HEK293T (cell line): ENCODE data around the gene BCL3.

Source experiments
- BHLHE40 ChIP-seq: fragments of 450-650 bp; IDR thresholded peaks from 2 replicates; pipeline ENCODE4 v1.6.1; 2016; ENCODE audit warnings: mild to moderate bottlenecking, moderate library complexity, borderline replicate concordance
- CTBP1 ChIP-seq: fragments of 450-650 bp; IDR thresholded peaks from 2 replicates; pipeline ENCODE4 v1.6.1; 2016; ENCODE audit warnings: borderline replicate concordance
- ELF4 ChIP-seq: fragments of 450-650 bp; IDR thresholded peaks from 2 replicates; pipeline ENCODE4 v1.6.1; 2017; ENCODE audit warnings: antibody characterized with exemption
- FOXA1 ChIP-seq: fragments of 450-650 bp; IDR thresholded peaks from 2 replicates; pipeline ENCODE4 v1.6.1; 2016; ENCODE audit warnings: mild to moderate bottlenecking
- FOXK2 ChIP-seq: fragments of 450-650 bp; IDR thresholded peaks from 2 replicates; pipeline ENCODE4 v1.6.1; 2016; ENCODE audit warnings: mild to moderate bottlenecking
- FOXM1 ChIP-seq: fragments of 450-650 bp; IDR thresholded peaks from 2 replicates; pipeline ENCODE4 v1.6.1; 2017; ENCODE audit warnings: mild to moderate bottlenecking, borderline replicate concordance
- L3MBTL2 ChIP-seq: fragments of 450-650 bp; conservative IDR thresholded peaks from 2 replicates; pipeline ENCODE4 v1.6.1; 2016; ENCODE audit warnings: mild to moderate bottlenecking
- LEF1 ChIP-seq: fragments of 450-650 bp; IDR thresholded peaks from 2 replicates; pipeline ENCODE4 v1.6.1; 2017; ENCODE audit warnings: mild to moderate bottlenecking, borderline replicate concordance
- NFRKB ChIP-seq: fragments of 450-650 bp; IDR thresholded peaks from 2 replicates; pipeline ENCODE4 v1.6.1; 2016; ENCODE audit warnings: mild to moderate bottlenecking, moderate library complexity
- SP1 ChIP-seq: fragments of 450-650 bp; IDR thresholded peaks from 2 replicates; pipeline ENCODE4 v1.6.1; 2017
- TARDBP ChIP-seq: fragments of 450-650 bp; IDR thresholded peaks from 2 replicates; pipeline ENCODE4 v1.6.1; 2016
- TF ChIP-seq, protein P1 (sequence below): fragments of 450-650 bp; IDR thresholded peaks from 2 replicates; pipeline ENCODE4 v1.6.1; 2016

DNA sequence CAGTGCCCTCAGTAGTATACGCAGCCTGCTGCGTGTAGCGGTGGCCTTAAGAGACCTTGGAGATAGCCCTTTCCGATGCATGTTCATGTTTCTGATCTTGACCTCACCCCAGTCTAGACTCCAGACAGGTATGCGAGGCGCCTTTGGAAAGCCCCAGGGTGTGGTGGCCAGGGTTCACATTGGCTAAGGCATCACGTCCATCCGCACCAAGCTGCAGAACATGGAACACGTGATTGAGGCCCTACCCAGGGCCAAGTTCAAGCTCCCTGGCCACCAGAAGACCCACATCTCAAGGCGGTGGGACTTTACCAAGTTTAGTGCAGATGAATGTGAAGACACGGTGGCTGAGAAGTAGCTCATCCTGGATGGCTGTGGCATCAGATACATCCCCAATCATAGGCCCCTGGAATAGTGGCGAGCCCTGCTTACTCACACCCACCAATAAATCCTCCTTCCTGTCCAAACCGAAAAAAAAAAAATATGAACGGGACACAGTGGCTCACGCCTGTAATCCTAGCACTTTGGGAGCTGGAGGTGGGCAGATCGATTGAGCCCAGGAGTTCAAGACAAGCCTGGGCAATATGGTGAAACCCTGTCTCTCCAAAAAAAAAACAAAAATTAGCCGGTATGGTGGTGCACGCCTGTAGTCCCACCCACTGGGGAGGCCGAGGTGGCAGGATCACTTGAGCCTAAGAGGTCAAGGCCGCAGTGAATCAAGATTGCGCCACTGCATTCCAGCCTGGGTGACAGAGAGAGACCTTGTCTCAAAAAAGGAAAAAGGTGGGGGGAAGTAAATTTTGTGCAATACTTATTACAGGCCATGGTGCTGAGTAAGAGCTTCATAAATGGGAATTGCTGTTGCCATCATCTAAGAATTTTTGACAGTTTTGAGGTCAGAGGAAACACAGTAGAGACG, 16.8 kb downstream of the BCL3 start:
- TF ChIP-seq SP1 = no peak
- TF ChIP-seq NFRKB = no peak
- no peak for TF ChIP-seq FOXA1
- TF ChIP-seq BHLHE40 = no peak
- no peak for TF ChIP-seq ELF4
- TF ChIP-seq TARDBP = no peak
- TF ChIP-seq LEF1 = no peak
- TF ChIP-seq CTBP1 = no peak
- TF ChIP-seq L3MBTL2 = no peak
- no peak for TF ChIP-seq FOXK2
- no peak for TF ChIP-seq FOXM1
- TF ChIP-seq, protein P1, sequence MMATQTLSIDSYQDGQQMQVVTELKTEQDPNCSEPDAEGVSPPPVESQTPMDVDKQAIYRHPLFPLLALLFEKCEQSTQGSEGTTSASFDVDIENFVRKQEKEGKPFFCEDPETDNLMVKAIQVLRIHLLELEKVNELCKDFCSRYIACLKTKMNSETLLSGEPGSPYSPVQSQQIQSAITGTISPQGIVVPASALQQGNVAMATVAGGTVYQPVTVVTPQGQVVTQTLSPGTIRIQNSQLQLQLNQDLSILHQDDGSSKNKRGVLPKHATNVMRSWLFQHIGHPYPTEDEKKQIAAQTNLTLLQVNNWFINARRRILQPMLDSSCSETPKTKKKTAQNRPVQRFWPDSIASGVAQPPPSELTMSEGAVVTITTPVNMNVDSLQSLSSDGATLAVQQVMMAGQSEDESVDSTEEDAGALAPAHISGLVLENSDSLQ = 0 out of 2 replicates have a peak, but pooled peaks have one; percentile 13
